GM19455 (cell line): Measurements from ENCODE around the gene ZDHHC17.
"Not testable (repeated sequence)": the region's sequence is repeated elsewhere in the genome, so short reads cannot be mapped to it uniquely, and the experiment has no call there.

ENCODE experiments used
- ATAC-seq: cut with Tn5 transposase; IDR thresholded peaks from one replicate; pipeline ENCODE4 v1.9.1; 2021; ENCODE audit not compliant: unreplicated experiment

Gene ZDHHC17, protein sequence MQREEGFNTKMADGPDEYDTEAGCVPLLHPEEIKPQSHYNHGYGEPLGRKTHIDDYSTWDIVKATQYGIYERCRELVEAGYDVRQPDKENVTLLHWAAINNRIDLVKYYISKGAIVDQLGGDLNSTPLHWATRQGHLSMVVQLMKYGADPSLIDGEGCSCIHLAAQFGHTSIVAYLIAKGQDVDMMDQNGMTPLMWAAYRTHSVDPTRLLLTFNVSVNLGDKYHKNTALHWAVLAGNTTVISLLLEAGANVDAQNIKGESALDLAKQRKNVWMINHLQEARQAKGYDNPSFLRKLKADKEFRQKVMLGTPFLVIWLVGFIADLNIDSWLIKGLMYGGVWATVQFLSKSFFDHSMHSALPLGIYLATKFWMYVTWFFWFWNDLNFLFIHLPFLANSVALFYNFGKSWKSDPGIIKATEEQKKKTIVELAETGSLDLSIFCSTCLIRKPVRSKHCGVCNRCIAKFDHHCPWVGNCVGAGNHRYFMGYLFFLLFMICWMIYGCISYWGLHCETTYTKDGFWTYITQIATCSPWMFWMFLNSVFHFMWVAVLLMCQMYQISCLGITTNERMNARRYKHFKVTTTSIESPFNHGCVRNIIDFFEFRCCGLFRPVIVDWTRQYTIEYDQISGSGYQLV

DNA sequence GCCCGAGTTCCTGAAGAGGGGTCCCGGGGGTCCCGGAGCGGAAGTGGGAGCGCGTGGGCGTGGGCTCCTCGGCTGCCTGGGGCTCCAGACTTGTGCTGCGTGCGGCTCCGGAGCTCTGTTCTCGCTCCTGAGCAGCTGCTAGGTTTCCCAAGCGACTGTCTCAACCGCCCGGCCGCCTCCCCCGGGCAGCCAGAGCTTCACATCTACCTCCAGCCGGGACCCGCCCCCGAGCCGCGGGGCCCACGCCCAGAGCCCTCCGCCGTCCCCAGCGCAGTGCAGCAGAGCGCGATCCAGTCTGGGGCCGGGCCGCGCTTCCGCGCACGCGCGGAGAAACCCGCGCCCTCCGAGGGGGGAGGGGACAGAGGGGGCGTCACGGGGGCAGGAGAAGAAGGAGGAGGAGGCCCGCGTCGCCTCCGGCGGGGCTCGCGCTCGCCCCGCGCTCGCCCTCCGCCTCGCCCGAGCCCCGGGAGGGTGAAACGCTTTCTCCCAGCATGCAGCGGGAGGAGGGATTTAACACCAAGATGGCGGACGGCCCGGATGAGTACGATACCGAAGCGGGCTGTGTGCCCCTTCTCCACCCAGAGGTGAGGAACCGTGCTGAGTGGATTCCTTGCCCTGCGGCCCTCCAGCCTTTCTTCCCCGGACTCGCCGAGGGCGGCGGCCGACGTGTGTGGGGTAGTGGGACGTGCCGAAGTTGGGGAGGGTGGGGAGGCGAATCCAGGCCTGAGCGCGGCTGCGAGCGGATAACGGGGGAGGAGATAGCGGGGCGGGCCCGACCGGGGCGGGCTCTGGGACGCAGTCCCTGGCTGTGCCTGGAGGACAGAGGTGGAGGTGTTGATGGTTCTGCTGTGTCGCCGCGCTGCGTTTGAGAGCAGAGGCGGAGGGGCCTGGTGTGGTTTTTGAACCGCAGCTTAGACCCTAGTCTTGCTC lies at the start of gene ZDHHC17:
Gene ZDHHC17, plus strand, starts transcription at position 370 of the 930 bp plus-strand sequence. Its CDS starts 122 bp downstream, at position 492.
- peak; percentile 95 for ATAC-seq

GRCh38 chr12:76714415-76714814 lies 49.5 kb upstream of the ZDHHC17 start:
- no peak for ATAC-seq

GRCh38 chr12:76714861-76715260 lies 49.1 kb upstream of the ZDHHC17 start:
- no peak for ATAC-seq

- ATAC-seq = no peak
Observed at GRCh38 chr12:76715332-76715731, 48.6 kb upstream of the ZDHHC17 start.

DNA sequence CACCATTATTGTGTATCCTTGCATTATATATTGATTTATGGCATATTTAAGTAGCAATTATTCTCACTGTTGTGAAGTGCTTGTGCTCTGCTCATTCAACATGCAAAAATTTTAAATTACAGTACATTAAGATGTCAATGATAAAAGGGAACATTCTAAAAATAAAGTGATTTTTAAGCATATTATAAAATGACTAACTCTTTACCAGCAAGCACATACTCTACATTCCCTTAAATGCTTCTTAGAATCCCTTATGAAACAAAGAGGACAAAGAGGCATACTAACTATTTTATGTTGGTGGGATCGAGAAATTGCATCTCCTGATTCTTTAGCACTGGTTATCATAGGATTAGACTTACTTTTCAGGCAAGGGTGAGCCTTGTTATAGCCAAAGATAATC lies 46.6 kb upstream of the ZDHHC17 start:
- no peak for ATAC-seq

- no peak for ATAC-seq
Observed at GRCh38 chr12:76719171-76720041, 44.5 kb upstream of the ZDHHC17 start.

DNA sequence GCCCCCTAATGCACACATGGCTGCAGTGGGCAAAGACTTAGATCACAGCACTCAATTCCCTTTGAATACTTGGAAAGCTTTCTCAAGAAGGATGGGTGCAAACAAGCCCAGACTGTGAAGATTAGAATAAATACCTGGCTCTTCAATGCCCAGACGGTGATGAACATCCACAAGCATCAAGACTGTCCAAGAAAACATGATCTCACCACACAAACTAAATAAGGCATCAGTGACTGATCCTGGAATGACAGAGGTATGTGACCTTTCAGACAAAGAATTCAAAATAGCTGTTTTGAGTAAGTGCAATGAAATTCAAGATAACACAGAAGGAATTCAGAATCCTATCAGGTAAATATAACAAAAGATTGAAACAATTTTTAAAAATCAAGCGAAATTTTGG lies 43.8 kb upstream of the ZDHHC17 start:
- no peak for ATAC-seq

DNA sequence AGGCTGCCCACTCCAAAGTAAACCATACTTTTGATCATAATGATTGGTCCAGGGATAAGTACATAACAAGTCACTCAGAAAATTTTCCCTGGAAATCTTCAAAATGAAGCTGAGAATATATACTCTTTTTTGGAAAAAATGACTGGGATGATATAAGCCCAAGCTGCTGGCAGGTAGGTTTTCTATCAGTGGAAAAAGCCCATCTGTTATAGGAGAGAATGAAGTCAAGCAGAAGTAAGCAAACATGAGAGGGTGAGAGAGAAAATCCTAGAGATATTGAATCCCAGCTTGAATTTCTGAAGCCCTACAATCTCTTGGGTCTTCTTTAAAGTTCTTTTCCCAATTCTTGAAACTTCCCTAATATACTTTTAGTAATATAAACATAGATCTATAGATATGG lies 37.3 kb upstream of the ZDHHC17 start:
- ATAC-seq = no peak

GRCh38 chr12:76732188-76732587 lies 31.7 kb upstream of the ZDHHC17 start:
- ATAC-seq = not testable (repeated sequence)

- not testable (repeated sequence) for ATAC-seq
Observed at GRCh38 chr12:76737689-76738088, 26.2 kb upstream of the ZDHHC17 start.

DNA sequence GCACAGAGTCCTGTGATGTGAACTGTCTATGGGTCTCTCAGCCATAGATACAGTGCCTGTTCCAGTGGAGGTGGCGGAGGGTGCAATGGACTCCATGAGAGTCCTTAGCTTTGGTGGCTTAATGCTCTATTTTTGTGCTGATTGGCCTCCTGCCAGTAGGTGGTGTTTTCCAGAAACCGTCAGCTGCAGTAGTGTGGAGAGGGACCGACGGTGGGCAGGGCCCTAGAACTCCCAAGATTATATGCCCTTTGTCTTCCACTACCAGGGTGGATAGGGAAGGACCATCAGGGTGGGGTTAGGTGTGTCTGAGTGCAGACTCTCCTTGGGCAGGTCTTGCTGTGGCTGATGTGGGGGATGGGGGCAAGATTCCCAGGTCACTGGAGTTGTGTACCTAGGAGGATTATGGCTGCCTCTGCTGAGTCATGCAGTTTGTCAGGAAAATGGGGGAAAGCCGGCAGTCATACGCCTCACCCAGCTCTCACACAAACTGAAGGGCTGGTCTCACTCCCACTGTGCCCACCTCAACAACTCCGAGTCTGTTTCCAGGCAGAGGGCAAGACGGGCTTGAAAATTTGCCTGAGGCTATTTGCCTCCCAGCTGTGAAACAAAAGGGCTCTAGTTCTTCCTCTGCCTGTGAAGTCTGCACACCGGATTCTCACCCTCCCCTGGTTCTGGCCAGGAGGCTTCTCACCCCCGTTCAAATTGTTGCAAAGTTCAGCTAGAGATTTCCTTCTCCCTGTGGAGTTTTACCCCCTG lies 24.9 kb upstream of the ZDHHC17 start:
- ATAC-seq = no peak

DNA sequence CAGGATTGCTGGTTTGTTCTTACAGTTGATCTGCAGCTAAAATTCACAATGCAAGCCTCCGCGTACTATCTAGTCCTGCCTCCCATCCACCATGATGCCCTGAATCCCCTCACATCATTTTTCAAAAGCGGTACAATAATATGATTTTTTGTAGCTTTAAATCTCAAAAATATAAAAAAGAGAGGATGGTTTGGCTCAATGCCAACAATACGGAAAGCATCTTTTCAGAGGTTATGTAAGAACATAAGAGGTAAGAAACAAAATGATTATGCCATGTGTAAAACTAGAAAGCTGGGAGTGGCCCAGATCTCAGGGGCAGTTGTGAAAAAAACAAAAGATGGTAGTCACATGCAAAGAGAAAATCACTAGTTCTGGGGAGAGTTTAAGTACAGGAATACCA lies 24.0 kb upstream of the ZDHHC17 start:
- no peak for ATAC-seq

DNA sequence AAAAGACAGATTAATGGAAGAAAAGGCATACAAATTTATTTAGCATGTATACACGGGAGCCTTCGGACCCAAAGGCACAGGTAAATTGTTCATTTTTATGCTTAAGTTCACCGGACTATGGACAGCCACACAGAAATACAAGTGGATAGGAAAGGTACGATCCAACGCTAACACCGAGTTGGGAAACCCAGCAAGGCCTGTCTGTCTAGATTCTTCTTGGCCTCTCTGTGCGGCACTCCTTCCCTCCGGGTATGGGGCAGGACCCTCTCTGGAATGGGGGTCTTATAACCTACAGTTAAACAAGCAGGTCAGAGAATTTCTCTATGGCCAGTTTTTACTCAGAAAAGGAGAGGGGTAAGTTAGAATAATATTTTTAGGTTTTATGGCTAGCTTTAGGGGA lies 23.4 kb upstream of the ZDHHC17 start:
- no peak for ATAC-seq

GRCh38 chr12:76745343-76745742 lies 18.6 kb upstream of the ZDHHC17 start:
- ATAC-seq = no peak

DNA sequence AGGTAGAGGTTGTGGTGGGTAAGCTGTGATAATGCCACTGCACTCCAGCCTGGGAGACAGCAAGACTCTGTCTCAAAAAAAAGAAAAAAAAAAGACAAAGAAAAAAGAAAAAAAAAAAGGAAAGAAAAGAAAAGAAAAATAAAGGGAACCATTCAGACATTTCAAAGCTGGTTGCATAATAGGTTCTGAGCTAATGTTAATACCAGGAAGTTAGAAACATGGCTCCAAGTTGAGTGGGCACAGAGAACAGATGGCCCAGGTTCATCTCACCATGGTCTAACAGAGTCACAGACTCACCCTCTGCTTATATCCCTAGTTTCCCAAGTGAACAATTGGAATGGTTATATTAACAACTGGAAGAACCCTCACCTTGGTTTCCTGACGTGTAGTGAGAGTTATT lies 17.4 kb upstream of the ZDHHC17 start:
- no peak for ATAC-seq

GRCh38 chr12:76747245-76747644 lies 16.7 kb upstream of the ZDHHC17 start:
- no peak for ATAC-seq

GRCh38 chr12:76755829-76756379 lies 8.0 kb upstream of the ZDHHC17 start:
- ATAC-seq = no peak

GRCh38 chr12:76757694-76758093 lies 6.2 kb upstream of the ZDHHC17 start:
- no peak for ATAC-seq

DNA sequence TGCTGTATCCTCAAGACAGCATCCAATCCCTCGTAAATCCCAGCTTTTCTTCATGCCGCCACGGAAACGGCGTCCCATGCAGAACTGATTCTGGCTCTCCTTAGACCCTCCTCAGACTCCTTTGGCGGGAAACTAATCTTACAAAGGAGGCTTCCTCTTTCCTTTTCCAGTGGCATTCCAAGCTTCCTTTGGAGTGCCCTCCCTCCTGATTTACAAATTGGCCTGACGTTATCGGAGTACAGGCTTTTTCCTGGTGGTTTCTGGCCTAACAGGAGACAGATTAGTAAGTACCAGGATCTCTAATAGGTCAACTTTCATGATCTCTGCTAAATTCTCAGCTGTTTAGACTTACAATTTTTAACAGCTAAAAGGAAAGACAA lies 1.3 kb upstream of the ZDHHC17 start:
- ATAC-seq = no peak
